ENCODE data around the gene UFD1. TPM values are rescaled to one million over a fixed set of nuclear protein-coding genes. Genes with fewer than 3 reads are reported as not detected.

Gene UFD1
- total and polyA plus RNA-seq, 2 donors (not counting 1 experiment from before 2014, with no cell fraction given) = 43.5 to 70.1 TPM

DNA sequence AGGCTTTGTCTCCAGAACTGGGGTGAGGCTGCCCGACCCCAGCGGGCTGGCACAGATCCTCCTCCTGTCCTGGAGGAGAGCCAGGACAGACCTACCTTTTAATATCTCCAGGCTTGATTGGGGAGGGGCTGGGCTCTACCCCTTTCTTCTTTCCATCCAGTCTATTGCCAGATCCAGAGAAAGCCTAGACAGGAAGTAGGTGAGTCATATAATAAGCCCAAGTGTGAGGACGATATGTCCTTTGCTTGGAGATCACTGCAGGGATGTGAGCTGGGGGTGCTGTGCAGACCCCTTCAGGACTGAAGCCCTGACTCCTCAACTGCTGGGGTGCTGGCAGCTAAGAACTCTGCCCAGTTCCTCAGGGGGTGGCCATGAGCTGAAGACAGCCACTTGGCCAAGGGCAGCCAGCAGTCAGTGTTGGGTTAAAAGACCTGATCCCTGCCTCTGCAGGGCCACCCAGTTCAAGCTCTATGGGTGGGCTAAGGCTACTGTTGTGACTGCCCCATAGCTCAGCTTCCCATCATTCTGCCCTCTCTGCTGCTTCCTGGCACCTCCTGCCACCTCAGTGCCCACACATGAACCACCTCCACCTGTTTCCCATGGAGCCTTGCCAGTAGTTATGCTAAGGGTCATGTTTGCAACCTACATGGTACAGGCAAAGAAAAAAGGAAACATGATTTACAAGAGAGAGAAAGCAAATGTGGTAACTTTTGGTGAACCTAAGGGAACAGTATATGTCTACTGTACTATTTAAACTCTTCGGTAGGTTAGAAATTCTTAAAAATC, 23.2 kb downstream of the UFD1 start:
- Mint-ChIP-seq H3K4me1 (no peaks in the 10 kb centered on the region), H3K9me3 (ENCODE audit: insufficient read depth) (no peaks in the 10 kb centered on the region), H3K27me3 (no peaks in the 10 kb centered on the region), H3K27ac (no peak overlapping the region), H3K4me3 (no peak overlapping the region)
- Histone ChIP-seq H2AFZ (ENCODE audit: insufficient read depth, low read depth, low read length, poor library complexity, severe bottlenecking) (no peak overlapping the region), H3K4me1 (ENCODE audit: control insufficient read depth in 2 of 2, insufficient read depth in 2 of 2, low read length in 2 of 2) (no peaks in the 10 kb centered on the region), H3K27ac (ENCODE audit: low read length in 2 of 2) (no peak overlapping the region), H3K4me3 (ENCODE audit: control extremely low read depth in 1 of 5, extremely low read depth in 1 of 5, insufficient read depth in 1 of 5, low read depth in 2 of 5, low read length in 4 of 5) (no peak overlapping the region), H3K36me3 (replicated peaks in 1 of 2; ENCODE audit: control extremely low read depth in 1 of 2, control insufficient read depth in 1 of 2, extremely low read depth in 1 of 2, insufficient read depth in 2 of 2, low read length in 1 of 2) (peaks cover 0 to 75% of the 10 kb centered on the region in 2 experiments), H3K9ac (ENCODE audit: low read length) (no peak overlapping the region), H3K4me2 (replicated peaks; ENCODE audit: low read depth, low read length, poor library complexity, severe bottlenecking) (no peak overlapping the region), H3K9me3 (ENCODE audit: control extremely low read depth in 1 of 3, control insufficient read depth in 2 of 3, insufficient read depth in 1 of 3, low read length in 2 of 3) (no peaks in the 10 kb centered on the region), H3K79me2 (ENCODE audit: control insufficient read depth, insufficient read depth, low read length) (no peaks in the 10 kb centered on the region), H4K20me1 (ENCODE audit: control insufficient read depth, insufficient read depth, low read length, poor library complexity, severe bottlenecking) (no peaks in the 10 kb centered on the region), H3K27me3 (replicated peaks in 1 of 4; ENCODE audit: control extremely low read depth in 1 of 4, control insufficient read depth in 3 of 4, insufficient read depth in 4 of 4, low read length in 3 of 4) (no peaks in the 10 kb centered on the region)
- no peak for DNase-seq
- no peak for TF ChIP-seq EZH2 (IDR thresholded peaks at IDR 0.05; ENCODE audit: borderline replicate concordance, insufficient read depth, low read depth, low read length, poor library complexity, severe bottlenecking)
- TF ChIP-seq, protein P1, sequence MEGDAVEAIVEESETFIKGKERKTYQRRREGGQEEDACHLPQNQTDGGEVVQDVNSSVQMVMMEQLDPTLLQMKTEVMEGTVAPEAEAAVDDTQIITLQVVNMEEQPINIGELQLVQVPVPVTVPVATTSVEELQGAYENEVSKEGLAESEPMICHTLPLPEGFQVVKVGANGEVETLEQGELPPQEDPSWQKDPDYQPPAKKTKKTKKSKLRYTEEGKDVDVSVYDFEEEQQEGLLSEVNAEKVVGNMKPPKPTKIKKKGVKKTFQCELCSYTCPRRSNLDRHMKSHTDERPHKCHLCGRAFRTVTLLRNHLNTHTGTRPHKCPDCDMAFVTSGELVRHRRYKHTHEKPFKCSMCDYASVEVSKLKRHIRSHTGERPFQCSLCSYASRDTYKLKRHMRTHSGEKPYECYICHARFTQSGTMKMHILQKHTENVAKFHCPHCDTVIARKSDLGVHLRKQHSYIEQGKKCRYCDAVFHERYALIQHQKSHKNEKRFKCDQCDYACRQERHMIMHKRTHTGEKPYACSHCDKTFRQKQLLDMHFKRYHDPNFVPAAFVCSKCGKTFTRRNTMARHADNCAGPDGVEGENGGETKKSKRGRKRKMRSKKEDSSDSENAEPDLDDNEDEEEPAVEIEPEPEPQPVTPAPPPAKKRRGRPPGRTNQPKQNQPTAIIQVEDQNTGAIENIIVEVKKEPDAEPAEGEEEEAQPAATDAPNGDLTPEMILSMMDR (IDR thresholded peaks at IDR 0.05) = no peak
- intact Hi-C loops (cut with micrococcal nuclease) = no loop called here
- ATAC-seq (ENCODE audit: low read depth) = no peak
- CTCF ChIA-PET = no interaction called here
- POLR2A ChIA-PET = no interaction called here
- WGBS (ENCODE audit: insufficient coverage) = 86% methylated on average over 2 of the region's 4 CpGs

DNA sequence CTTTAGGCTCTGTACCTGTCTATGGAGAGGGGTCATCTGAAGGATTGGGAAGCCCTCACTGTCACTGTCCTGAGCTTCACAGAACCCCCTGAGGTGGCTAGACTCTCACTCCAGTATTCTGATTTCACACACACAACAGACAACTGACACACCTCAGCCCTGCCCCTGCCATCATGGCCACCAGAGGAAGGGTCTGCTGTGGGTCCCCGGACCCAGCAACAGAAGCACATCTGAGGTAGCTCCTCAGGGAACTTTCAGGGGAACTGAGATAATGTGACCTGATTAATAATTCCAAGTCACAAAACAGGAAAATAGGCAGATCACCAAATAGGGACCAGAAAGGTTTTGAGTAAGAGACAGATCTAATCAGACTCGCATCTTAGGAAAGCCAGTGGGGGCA, 24.0 kb downstream of the UFD1 start:
- TF ChIP-seq, protein P1 (IDR thresholded peaks at IDR 0.05) = no peak
- TF ChIP-seq EZH2 (IDR thresholded peaks at IDR 0.05; ENCODE audit: borderline replicate concordance, insufficient read depth, low read depth, low read length, poor library complexity, severe bottlenecking) = no peak
- Histone ChIP-seq H3K9me3 (ENCODE audit: control extremely low read depth in 1 of 3, control insufficient read depth in 2 of 3, insufficient read depth in 1 of 3, low read length in 2 of 3) (no peaks in the 10 kb centered on the region), H3K9ac (ENCODE audit: low read length) (no peak overlapping the region), H3K4me3 (ENCODE audit: control extremely low read depth in 1 of 5, extremely low read depth in 1 of 5, insufficient read depth in 1 of 5, low read depth in 2 of 5, low read length in 4 of 5) (no peak overlapping the region), H4K20me1 (ENCODE audit: control insufficient read depth, insufficient read depth, low read length, poor library complexity, severe bottlenecking) (no peaks in the 10 kb centered on the region), H3K79me2 (ENCODE audit: control insufficient read depth, insufficient read depth, low read length) (no peaks in the 10 kb centered on the region), H3K4me1 (ENCODE audit: control insufficient read depth in 2 of 2, insufficient read depth in 2 of 2, low read length in 2 of 2) (no peaks in the 10 kb centered on the region), H3K27ac (ENCODE audit: low read length in 2 of 2) (no peak overlapping the region), H3K36me3 (replicated peaks in 1 of 2; ENCODE audit: control extremely low read depth in 1 of 2, control insufficient read depth in 1 of 2, extremely low read depth in 1 of 2, insufficient read depth in 2 of 2, low read length in 1 of 2) (peaks cover 0 to 79% of the 10 kb centered on the region in 2 experiments), H3K4me2 (replicated peaks; ENCODE audit: low read depth, low read length, poor library complexity, severe bottlenecking) (no peak overlapping the region), H3K27me3 (replicated peaks in 1 of 4; ENCODE audit: control extremely low read depth in 1 of 4, control insufficient read depth in 3 of 4, insufficient read depth in 4 of 4, low read length in 3 of 4) (no peaks in the 10 kb centered on the region), H2AFZ (ENCODE audit: insufficient read depth, low read depth, low read length, poor library complexity, severe bottlenecking) (no peak overlapping the region)
- ChIA-PET CTCF (no interaction called here), POLR2A (no interaction called here)
- H3K27ac Mint-ChIP-seq = no peak overlapping the region
- ATAC-seq (ENCODE audit: low read depth) (no peak), DNase-seq (no peak)
- H3K9me3 Mint-ChIP-seq (ENCODE audit: insufficient read depth) = no peaks in the 10 kb centered on the region
- intact Hi-C loops (cut with micrococcal nuclease) = no loop called here
- H3K4me1 Mint-ChIP-seq = no peaks in the 10 kb centered on the region
- H3K4me3 Mint-ChIP-seq = no peak overlapping the region
- WGBS (ENCODE audit: insufficient coverage) = 100% methylated on average over 2 of the region's 2 CpGs
- H3K27me3 Mint-ChIP-seq = no peaks in the 10 kb centered on the region
